ENCODE data around the gene SMARCB1. TPM values are rescaled to one million over a fixed set of nuclear protein-coding genes. Genes with fewer than 3 reads are reported as not detected.

The SMARCB1 gene
- total RNA-seq, 1 experiment from 2014 or later: 85.9 TPM

- Histone ChIP-seq H3K27ac (ENCODE audit: low read length) (no peak overlapping the region), H3K9me3 (ENCODE audit: low read length) (no peaks in the 10 kb centered on the region), H3K27me3 (ENCODE audit: low read length) (no peaks in the 10 kb centered on the region), H4K20me1 (ENCODE audit: low read length) (no peaks in the 10 kb centered on the region), H3K4me1 (ENCODE audit: insufficient read depth, low read length) (no peaks in the 10 kb centered on the region; the same call in 1 of the 2 replicates), H3K36me3 (ENCODE audit: low read depth, low read length) (no peaks in the 10 kb centered on the region), H2AFZ (ENCODE audit: low read length) (no peak overlapping the region), H3K4me3 (ENCODE audit: low read length) (no peak overlapping the region), H3K9ac (ENCODE audit: low read length) (no peak overlapping the region), H3F3A (ENCODE audit: low read length, unreplicated experiment) (no peaks in the 10 kb centered on the region), H3K9me2 (replicated peaks; ENCODE audit: low read length) (no peaks in the 10 kb centered on the region), H3K79me2 (ENCODE audit: low read length) (no peaks in the 10 kb centered on the region), H3K4me2 (ENCODE audit: low read length) (no peak overlapping the region)
- DNase-seq (no peak), ATAC-seq (no peak)
- ChIA-PET CTCF (interaction anchor here (0.7 kb wide), 1 partner anchor 51 kb away, joined by 7 read pairs; no protein-coding TSS in a partner anchor), POLR2A (ENCODE audit: unreplicated experiment) (no interaction called here)
- no peak for TF ChIP-seq EZH2 (IDR thresholded peaks at IDR 0.05; ENCODE audit: low read length, unreplicated experiment)
- TF ChIP-seq CTCF (conservative IDR thresholded peaks at IDR 0.05; ENCODE audit: low read depth, low read length): no peak
- TF ChIP-seq EZH2phosphoT487 (IDR thresholded peaks at IDR 0.05; ENCODE audit: borderline replicate concordance, low read length): no peak
- no TSS peak for BruUV-seq (replicated peaks)
- intact Hi-C loops (cut with micrococcal nuclease): no loop called here
These were observed 12.4 kb upstream of the SMARCB1 start for GRCh38 chr22:23774114-23774921.

- intact Hi-C loops (cut with micrococcal nuclease): no loop called here
- no peak overlapping the region for H3K27ac ChIP-seq (ENCODE audit: low read length)
- DNase-seq (no peak), ATAC-seq (no peak)
- POLR2A ChIA-PET (ENCODE audit: unreplicated experiment): no interaction called here
- H2AFZ ChIP-seq (ENCODE audit: low read length): no peak overlapping the region
- no peaks in the 10 kb centered on the region for H3F3A ChIP-seq (ENCODE audit: low read length, unreplicated experiment)
- no peaks in the 10 kb centered on the region for H3K79me2 ChIP-seq (ENCODE audit: low read length)
- no peaks in the 10 kb centered on the region; the same call in 1 of the 2 replicates for H3K4me1 ChIP-seq (ENCODE audit: insufficient read depth, low read length)
- H3K9ac ChIP-seq (ENCODE audit: low read length): no peak overlapping the region
- no peak overlapping the region for H3K4me3 ChIP-seq (ENCODE audit: low read length)
- H4K20me1 ChIP-seq (ENCODE audit: low read length): no peaks in the 10 kb centered on the region
- BruUV-seq (replicated peaks): no TSS peak
- H3K9me2 ChIP-seq (replicated peaks; ENCODE audit: low read length): no peaks in the 10 kb centered on the region
- H3K4me2 ChIP-seq (ENCODE audit: low read length): no peak overlapping the region
- H3K9me3 ChIP-seq (ENCODE audit: low read length): no peaks in the 10 kb centered on the region
- no peak for TF ChIP-seq EZH2 (IDR thresholded peaks at IDR 0.05; ENCODE audit: low read length, unreplicated experiment)
- TF ChIP-seq EZH2phosphoT487 (IDR thresholded peaks at IDR 0.05; ENCODE audit: borderline replicate concordance, low read length): no peak
- no peak for TF ChIP-seq CTCF (conservative IDR thresholded peaks at IDR 0.05; ENCODE audit: low read depth, low read length)
- H3K36me3 ChIP-seq (ENCODE audit: low read depth, low read length): no peaks in the 10 kb centered on the region
- CTCF ChIA-PET: no interaction called here
- H3K27me3 ChIP-seq (ENCODE audit: low read length): no peaks in the 10 kb centered on the region
These were observed 11.8 kb upstream of the SMARCB1 start for GRCh38 chr22:23774922-23775436.

Measured in PC-3 (cell line).